SK-N-SH treated with all-trans-retinoic acid at 6 μM for 48 hours (cell line): ENCODE results near the gene STK39.

Source experiments
- ATAC-seq: fragments of 200-7000 bp; cut with Tn5 transposase; 3 replicates; pipeline ENCODE4 v1.9.1; 2020; ENCODE audit warnings: mild to moderate bottlenecking, moderate library complexity
- ARNTL ChIP-seq: fragments of 450-650 bp; formaldehyde crosslinking; IDR thresholded peaks from 2 replicates; pipeline ENCODE4 v1.5.0; 2020; ENCODE audit warnings: low read depth, mild to moderate bottlenecking, moderate library complexity, borderline replicate concordance
- BACH2 ChIP-seq: fragments of 250-450 bp; sonication (Bioruptor Pico); IDR thresholded peaks from 2 replicates; pipeline ENCODE4 v1.9.0; 2021; ENCODE audit warnings: mild to moderate bottlenecking, borderline replicate concordance
- CSDC2 ChIP-seq: fragments of 250-450 bp; sonication (Bioruptor Pico); IDR thresholded peaks from 2 replicates; pipeline ENCODE4 v1.5.0; 2020; ENCODE audit warnings: mild to moderate bottlenecking, moderate library complexity
- ESRRG ChIP-seq: fragments of 250-450 bp; sonication (Bioruptor Pico); IDR thresholded peaks from 2 replicates; pipeline ENCODE4 v1.6.1; 2021; ENCODE audit warnings: mild to moderate bottlenecking
- GLIS3 ChIP-seq: fragments of 250-450 bp; sonication (Bioruptor Pico); IDR thresholded peaks from 2 replicates; pipeline ENCODE4 v1.5.0; 2020; ENCODE audit warnings: mild to moderate bottlenecking, moderate library complexity
- ISL1 ChIP-seq: fragments of 250-450 bp; sonication (Bioruptor Pico); IDR thresholded peaks from 2 replicates; pipeline ENCODE4 v2.1.2; 2022; ENCODE audit warnings: mild to moderate bottlenecking, moderate library complexity
- OSR1 ChIP-seq: fragments of 250-450 bp; sonication (Bioruptor Pico); IDR thresholded peaks from 2 replicates; pipeline ENCODE4 v1.8.0; 2022; ENCODE audit warnings: moderate library complexity, mild to moderate bottlenecking, inconsistent platforms
- PPARA ChIP-seq: fragments of 250-450 bp; sonication (Bioruptor Pico); IDR thresholded peaks from 2 replicates; pipeline ENCODE4 v1.5.0; 2020; ENCODE audit warnings: mild to moderate bottlenecking, borderline replicate concordance
- RARB ChIP-seq: fragments of 250-450 bp; sonication (Bioruptor Pico); IDR thresholded peaks from 2 replicates; pipeline ENCODE4 v1.8.0; 2021; ENCODE audit warnings: mild to moderate bottlenecking, moderate library complexity
- TOX ChIP-seq: fragments of 250-450 bp; sonication (Bioruptor Pico); IDR thresholded peaks from 2 replicates; pipeline ENCODE4 v1.8.0; 2021; ENCODE audit warnings: mild to moderate bottlenecking, moderate library complexity, borderline replicate concordance
- ZC3H10 ChIP-seq: fragments of 250-450 bp; sonication (Bioruptor Pico); IDR thresholded peaks from 2 replicates; pipeline ENCODE4 v1.5.1; 2021; ENCODE audit warnings: mild to moderate bottlenecking, moderate library complexity
- ZFP3 ChIP-seq: fragments of 250-450 bp; sonication (Bioruptor Pico); IDR thresholded peaks from 2 replicates; pipeline ENCODE4 v1.5.0; 2020; ENCODE audit warnings: mild to moderate bottlenecking, moderate library complexity
- ZFP30 ChIP-seq: fragments of 450-650 bp; formaldehyde crosslinking; IDR thresholded peaks from 2 replicates; pipeline ENCODE4 v1.5.0; 2022; ENCODE audit warnings: mild to moderate bottlenecking, moderate library complexity
- ZNF565 ChIP-seq: fragments of 450-650 bp; formaldehyde crosslinking; conservative IDR thresholded peaks from 2 replicates; pipeline ENCODE4 v1.5.0; 2020; ENCODE audit warnings: low read depth, mild to moderate bottlenecking, moderate library complexity
- ZNF70 ChIP-seq: fragments of 450-650 bp; formaldehyde crosslinking; IDR thresholded peaks from 2 replicates; pipeline ENCODE4 v1.5.0; 2020; ENCODE audit warnings: mild to moderate bottlenecking, moderate library complexity
- ZNF8 ChIP-seq: fragments of 450-650 bp; formaldehyde crosslinking; IDR thresholded peaks from 2 replicates; pipeline ENCODE4 v1.5.0; 2020; ENCODE audit warnings: mild to moderate bottlenecking, moderate library complexity
- TF ChIP-seq, protein P1 (sequence below): fragments of 250-450 bp; sonication (Bioruptor Pico); IDR thresholded peaks from 2 replicates; pipeline ENCODE4 v1.8.0; 2021; ENCODE audit warnings: low read depth, mild to moderate bottlenecking, moderate library complexity, borderline replicate concordance
- TF ChIP-seq, protein P2 (sequence below): fragments of 250-450 bp; sonication (Bioruptor Pico); IDR thresholded peaks from 2 replicates; pipeline ENCODE4 v1.5.1; 2021; ENCODE audit warnings: mild to moderate bottlenecking, moderate library complexity
- TF ChIP-seq, protein P3 (sequence below): fragments of 250-450 bp; sonication (Bioruptor Pico); IDR thresholded peaks from 2 replicates; pipeline ENCODE4 v1.5.0; 2020; ENCODE audit warnings: mild to moderate bottlenecking, moderate library complexity
- TF ChIP-seq, protein P4 (sequence below): fragments of 250-450 bp; sonication (Bioruptor Pico); IDR thresholded peaks from 2 replicates; pipeline ENCODE4 v1.8.0; 2020; ENCODE audit warnings: mild to moderate bottlenecking, moderate library complexity, borderline replicate concordance
- TF ChIP-seq, protein P5 (sequence below): fragments of 250-450 bp; sonication (Bioruptor Pico); IDR thresholded peaks from 2 replicates; pipeline ENCODE4 v1.5.1; 2020; ENCODE audit warnings: low read depth, mild to moderate bottlenecking, moderate library complexity

The STK39 gene

DNA sequence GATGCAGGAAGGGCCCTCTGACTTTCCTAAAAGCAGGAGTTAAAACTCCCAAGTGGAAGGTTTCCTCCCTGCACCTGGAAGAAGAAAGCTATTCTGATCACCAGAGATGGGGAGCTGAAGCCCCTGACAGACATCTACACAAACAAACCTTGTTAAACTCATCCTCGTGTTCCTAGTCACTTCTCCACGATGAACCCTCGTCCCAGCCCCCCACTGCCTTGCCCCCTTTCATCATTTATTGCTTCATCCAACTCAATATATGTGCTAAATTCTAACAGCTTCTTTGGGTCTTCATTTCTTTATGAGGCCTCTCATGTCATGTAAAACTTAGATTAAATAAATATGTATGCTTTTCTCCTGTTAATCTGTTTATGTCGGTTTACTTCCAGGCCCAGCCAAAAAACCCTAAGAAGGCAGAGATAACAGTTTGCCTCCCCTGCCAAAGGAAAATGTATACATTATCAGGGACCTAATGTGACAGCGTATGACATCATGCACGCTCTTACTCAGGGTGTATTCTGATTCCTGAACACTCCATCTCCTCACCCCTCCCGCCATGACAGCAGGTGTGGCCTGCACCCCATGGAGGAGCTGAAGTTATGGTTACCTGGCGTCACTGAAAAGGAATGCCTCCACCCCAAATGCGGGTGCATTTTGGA, 287.2 kb downstream of the STK39 start:
- no peak for ATAC-seq
- TF ChIP-seq ZNF8 (CRISPR knock-in tag) (no peak), PPARA (CRISPR knock-in tag) (no peak), GLIS3 (CRISPR knock-in tag) (no peak), ESRRG (CRISPR knock-in tag) (no peak)
- TF ChIP-seq, protein P1, sequence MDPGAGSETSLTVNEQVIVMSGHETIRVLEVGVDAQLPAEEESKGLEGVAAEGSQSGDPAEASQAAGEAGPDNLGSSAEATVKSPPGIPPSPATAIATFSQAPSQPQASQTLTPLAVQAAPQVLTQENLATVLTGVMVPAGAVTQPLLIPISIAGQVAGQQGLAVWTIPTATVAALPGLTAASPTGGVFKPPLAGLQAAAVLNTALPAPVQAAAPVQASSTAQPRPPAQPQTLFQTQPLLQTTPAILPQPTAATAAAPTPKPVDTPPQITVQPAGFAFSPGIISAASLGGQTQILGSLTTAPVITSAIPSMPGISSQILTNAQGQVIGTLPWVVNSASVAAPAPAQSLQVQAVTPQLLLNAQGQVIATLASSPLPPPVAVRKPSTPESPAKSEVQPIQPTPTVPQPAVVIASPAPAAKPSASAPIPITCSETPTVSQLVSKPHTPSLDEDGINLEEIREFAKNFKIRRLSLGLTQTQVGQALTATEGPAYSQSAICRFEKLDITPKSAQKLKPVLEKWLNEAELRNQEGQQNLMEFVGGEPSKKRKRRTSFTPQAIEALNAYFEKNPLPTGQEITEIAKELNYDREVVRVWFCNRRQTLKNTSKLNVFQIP (CRISPR knock-in tag): no peak

DNA sequence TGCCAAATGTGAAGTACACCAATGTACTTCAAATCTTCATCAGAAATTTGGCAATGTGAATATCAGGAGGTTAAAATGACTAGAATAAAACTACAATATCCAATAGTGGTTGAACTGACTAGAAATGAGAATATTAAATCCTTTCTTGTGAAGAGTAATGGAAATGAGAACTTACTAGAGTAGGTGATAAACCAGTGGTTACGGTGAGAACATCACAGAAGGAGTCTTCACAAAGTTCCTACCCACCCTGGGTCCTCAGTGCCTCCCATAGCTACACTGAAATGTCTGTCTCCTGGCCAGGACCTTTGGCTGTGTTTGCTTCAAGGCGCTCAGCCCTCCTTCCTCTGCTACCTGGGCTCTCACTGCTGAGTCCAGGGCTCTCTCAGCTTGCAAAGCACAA, 289.7 kb downstream of the STK39 start:
- ATAC-seq: no peak
- TF ChIP-seq PPARA (CRISPR knock-in tag): no peak
- no peak for TF ChIP-seq ZNF8 (CRISPR knock-in tag)
- TF ChIP-seq TOX (CRISPR knock-in tag): no peak
- TF ChIP-seq ZFP30 (CRISPR knock-in tag): no peak
- TF ChIP-seq ZFP3 (CRISPR knock-in tag): no peak
- TF ChIP-seq ISL1 (CRISPR knock-in tag): no peak
- TF ChIP-seq OSR1 (CRISPR knock-in tag): no peak
- no peak for TF ChIP-seq ZC3H10
- no peak for TF ChIP-seq ZNF70 (CRISPR knock-in tag)

DNA sequence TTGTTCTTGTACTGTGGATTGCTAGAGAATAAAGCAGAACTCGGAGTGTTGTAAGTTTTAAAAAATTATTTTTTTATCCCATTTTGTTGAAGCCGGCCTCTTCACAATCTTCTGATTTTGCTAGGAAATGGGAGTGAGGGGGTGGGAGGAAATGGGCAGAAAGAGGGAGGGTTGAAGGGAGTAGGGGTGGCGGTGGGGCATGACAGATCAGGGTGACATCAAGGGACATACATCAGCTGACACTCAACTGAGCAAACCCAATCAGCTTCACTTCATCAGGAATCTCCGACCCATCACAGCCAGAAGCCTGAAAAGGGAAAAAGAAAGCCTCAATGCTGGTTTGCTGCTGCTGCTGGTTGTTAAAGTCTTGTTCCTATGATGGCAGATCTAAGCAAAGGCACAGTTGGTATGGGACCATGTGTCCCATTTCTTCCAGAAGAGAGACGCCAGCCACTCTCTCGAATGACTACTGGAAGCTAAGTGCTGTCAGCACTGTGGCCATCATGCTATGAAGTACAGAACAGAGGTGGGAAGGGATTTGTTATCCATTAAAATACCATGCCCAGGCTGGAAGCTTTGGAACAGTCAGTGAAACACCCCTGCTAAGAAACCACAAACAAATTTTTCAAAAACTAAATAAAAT, 292.0 kb downstream of the STK39 start:
- ATAC-seq: no peak
- TF ChIP-seq BACH2 (no peak), RARB (CRISPR knock-in tag) (no peak), ZC3H10 (no peak), ZNF565 (CRISPR knock-in tag) (no peak), ZFP3 (CRISPR knock-in tag) (no peak), ARNTL (CRISPR knock-in tag) (no peak), ISL1 (CRISPR knock-in tag) (no peak), ZFP30 (CRISPR knock-in tag) (no peak), CSDC2 (CRISPR knock-in tag) (no peak), GLIS3 (CRISPR knock-in tag) (no peak), ESRRG (CRISPR knock-in tag) (no peak), ZNF8 (CRISPR knock-in tag) (no peak), PPARA (CRISPR knock-in tag) (no peak), TOX (CRISPR knock-in tag) (no peak), ZNF70 (CRISPR knock-in tag) (no peak)
- TF ChIP-seq, protein P2, sequence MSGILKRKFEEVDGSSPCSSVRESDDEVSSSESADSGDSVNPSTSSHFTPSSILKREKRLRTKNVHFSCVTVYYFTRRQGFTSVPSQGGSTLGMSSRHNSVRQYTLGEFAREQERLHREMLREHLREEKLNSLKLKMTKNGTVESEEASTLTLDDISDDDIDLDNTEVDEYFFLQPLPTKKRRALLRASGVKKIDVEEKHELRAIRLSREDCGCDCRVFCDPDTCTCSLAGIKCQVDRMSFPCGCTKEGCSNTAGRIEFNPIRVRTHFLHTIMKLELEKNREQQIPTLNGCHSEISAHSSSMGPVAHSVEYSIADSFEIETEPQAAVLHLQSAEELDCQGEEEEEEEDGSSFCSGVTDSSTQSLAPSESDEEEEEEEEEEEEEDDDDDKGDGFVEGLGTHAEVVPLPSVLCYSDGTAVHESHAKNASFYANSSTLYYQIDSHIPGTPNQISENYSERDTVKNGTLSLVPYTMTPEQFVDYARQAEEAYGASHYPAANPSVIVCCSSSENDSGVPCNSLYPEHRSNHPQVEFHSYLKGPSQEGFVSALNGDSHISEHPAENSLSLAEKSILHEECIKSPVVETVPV (CRISPR knock-in tag): no peak
- TF ChIP-seq, protein P3, sequence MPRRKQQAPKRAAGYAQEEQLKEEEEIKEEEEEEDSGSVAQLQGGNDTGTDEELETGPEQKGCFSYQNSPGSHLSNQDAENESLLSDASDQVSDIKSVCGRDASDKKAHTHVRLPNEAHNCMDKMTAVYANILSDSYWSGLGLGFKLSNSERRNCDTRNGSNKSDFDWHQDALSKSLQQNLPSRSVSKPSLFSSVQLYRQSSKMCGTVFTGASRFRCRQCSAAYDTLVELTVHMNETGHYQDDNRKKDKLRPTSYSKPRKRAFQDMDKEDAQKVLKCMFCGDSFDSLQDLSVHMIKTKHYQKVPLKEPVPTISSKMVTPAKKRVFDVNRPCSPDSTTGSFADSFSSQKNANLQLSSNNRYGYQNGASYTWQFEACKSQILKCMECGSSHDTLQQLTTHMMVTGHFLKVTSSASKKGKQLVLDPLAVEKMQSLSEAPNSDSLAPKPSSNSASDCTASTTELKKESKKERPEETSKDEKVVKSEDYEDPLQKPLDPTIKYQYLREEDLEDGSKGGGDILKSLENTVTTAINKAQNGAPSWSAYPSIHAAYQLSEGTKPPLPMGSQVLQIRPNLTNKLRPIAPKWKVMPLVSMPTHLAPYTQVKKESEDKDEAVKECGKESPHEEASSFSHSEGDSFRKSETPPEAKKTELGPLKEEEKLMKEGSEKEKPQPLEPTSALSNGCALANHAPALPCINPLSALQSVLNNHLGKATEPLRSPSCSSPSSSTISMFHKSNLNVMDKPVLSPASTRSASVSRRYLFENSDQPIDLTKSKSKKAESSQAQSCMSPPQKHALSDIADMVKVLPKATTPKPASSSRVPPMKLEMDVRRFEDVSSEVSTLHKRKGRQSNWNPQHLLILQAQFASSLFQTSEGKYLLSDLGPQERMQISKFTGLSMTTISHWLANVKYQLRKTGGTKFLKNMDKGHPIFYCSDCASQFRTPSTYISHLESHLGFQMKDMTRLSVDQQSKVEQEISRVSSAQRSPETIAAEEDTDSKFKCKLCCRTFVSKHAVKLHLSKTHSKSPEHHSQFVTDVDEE (CRISPR knock-in tag): no peak

DNA sequence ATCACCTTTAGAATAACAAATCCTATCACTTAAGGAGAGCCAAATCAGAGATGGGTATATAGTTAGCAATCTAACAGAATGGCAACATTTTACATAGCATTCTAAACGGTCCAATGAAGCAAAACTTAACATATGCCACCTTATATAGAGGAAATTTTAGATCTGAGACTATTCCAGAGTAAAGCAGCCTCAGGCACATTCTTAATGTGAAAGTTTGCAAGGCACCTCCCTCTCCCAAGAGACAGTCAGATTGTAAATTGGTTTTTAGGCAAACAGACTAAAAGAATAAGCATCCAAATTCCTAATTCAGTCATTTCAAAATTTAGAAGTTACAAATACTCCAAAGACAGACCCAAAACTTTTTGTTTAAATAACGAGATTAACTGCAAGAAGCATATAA, 292.9 kb downstream of the STK39 start:
- TF ChIP-seq ESRRG (CRISPR knock-in tag) (no peak), ARNTL (CRISPR knock-in tag) (no peak), OSR1 (CRISPR knock-in tag) (no peak), TOX (CRISPR knock-in tag) (no peak), CSDC2 (CRISPR knock-in tag) (no peak), PPARA (CRISPR knock-in tag) (no peak), ZC3H10 (no peak), ZNF70 (CRISPR knock-in tag) (no peak), ZFP3 (CRISPR knock-in tag) (no peak), RARB (CRISPR knock-in tag) (no peak), ZNF565 (CRISPR knock-in tag) (no peak), ISL1 (CRISPR knock-in tag) (no peak), GLIS3 (CRISPR knock-in tag) (no peak), ZNF8 (CRISPR knock-in tag) (no peak)
- TF ChIP-seq, protein P4, sequence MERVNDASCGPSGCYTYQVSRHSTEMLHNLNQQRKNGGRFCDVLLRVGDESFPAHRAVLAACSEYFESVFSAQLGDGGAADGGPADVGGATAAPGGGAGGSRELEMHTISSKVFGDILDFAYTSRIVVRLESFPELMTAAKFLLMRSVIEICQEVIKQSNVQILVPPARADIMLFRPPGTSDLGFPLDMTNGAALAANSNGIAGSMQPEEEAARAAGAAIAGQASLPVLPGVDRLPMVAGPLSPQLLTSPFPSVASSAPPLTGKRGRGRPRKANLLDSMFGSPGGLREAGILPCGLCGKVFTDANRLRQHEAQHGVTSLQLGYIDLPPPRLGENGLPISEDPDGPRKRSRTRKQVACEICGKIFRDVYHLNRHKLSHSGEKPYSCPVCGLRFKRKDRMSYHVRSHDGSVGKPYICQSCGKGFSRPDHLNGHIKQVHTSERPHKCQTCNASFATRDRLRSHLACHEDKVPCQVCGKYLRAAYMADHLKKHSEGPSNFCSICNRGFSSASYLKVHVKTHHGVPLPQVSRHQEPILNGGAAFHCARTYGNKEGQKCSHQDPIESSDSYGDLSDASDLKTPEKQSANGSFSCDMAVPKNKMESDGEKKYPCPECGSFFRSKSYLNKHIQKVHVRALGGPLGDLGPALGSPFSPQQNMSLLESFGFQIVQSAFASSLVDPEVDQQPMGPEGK (CRISPR knock-in tag): no peak
- TF ChIP-seq, protein P1 (CRISPR knock-in tag): no peak
- TF ChIP-seq, protein P5, sequence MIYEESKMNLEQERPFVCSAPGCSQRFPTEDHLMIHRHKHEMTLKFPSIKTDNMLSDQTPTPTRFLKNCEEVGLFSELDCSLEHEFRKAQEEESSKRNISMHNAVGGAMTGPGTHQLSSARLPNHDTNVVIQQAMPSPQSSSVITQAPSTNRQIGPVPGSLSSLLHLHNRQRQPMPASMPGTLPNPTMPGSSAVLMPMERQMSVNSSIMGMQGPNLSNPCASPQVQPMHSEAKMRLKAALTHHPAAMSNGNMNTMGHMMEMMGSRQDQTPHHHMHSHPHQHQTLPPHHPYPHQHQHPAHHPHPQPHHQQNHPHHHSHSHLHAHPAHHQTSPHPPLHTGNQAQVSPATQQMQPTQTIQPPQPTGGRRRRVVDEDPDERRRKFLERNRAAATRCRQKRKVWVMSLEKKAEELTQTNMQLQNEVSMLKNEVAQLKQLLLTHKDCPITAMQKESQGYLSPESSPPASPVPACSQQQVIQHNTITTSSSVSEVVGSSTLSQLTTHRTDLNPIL: no peak
- no peak for ATAC-seq
